ENCODE measurements around the gene MAP3K21.

DNA sequence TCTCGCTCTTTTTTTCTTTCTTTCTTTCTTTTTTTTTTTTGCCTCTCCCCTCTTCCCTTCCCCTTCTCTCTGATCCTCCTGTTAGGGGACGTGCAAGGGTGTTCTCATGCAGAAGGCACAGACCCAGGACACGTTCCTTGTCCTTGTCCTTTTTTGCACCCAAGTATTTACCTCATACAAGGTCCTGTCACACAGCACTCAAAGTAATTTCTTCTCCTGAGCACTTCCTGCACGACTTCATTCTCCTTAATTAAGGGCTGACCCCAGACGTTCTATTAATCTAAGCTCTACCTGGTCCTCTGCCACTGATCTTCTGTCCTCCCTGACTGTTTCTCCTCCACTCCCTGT, 31.6 kb upstream of the MAP3K21 start:
- TF ChIP-seq ZNF274 (IDR thresholded peaks at IDR 0.05; ENCODE audit: low read depth, low read length): no peak
- TF ChIP-seq YY1 (IDR thresholded peaks at IDR 0.05; ENCODE audit: insufficient read depth, insufficient read length): no peak
- no peak for TF ChIP-seq SUZ12 (IDR thresholded peaks at IDR 0.05; ENCODE audit: extremely low read depth, insufficient read depth, insufficient read length)
